Gastroesophageal sphincter (tissue), 3 donors: ENCODE results near the gene CEMIP2.

ENCODE experiments used
- EP300 ChIP-seq: sonication (generic); formaldehyde crosslinking; IDR thresholded peaks from one replicate; pipeline ENCODE4 v1.6.1; 2017; ENCODE audit warnings: antibody characterized with exemption, mild to moderate bottlenecking
- POLR2A ChIP-seq, 2 donors: fragments of 450-650 bp; IDR thresholded peaks; one replicate each; pipeline ENCODE4 v1.6.1; 2017; ENCODE audit warnings: antibody characterized with exemption in 2 of 2, mild to moderate bottlenecking in 2 of 2, moderate library complexity in 1 of 2
- POLR2AphosphoS5 ChIP-seq: sonication (generic); formaldehyde crosslinking; IDR thresholded peaks from one replicate; pipeline ENCODE4 v1.6.1; 2017; ENCODE audit warnings: antibody characterized with exemption
- TF ChIP-seq, protein P1 (sequence below), 4 experiments: fragments of 200-600 bp in 2 of 4; fragments of 450-650 bp in 2 of 4; sonication (generic) in 1 of 4; IDR thresholded peaks; one replicate each; pipeline ENCODE4 v1.5.1; 2017 to 2019; ENCODE audit warnings: antibody characterized with exemption in 4 of 4, mild to moderate bottlenecking in 2 of 4, moderate library complexity in 2 of 4

- TF ChIP-seq POLR2AphosphoS5 (no peak), POLR2A (IDR thresholded peaks at IDR 0.05) (no peak), EP300 (no peak)
- TF ChIP-seq, protein P1, sequence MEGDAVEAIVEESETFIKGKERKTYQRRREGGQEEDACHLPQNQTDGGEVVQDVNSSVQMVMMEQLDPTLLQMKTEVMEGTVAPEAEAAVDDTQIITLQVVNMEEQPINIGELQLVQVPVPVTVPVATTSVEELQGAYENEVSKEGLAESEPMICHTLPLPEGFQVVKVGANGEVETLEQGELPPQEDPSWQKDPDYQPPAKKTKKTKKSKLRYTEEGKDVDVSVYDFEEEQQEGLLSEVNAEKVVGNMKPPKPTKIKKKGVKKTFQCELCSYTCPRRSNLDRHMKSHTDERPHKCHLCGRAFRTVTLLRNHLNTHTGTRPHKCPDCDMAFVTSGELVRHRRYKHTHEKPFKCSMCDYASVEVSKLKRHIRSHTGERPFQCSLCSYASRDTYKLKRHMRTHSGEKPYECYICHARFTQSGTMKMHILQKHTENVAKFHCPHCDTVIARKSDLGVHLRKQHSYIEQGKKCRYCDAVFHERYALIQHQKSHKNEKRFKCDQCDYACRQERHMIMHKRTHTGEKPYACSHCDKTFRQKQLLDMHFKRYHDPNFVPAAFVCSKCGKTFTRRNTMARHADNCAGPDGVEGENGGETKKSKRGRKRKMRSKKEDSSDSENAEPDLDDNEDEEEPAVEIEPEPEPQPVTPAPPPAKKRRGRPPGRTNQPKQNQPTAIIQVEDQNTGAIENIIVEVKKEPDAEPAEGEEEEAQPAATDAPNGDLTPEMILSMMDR (IDR thresholded peaks at IDR 0.05) = no peak
Observed at GRCh38 chr9:71767163-71767775, 1.0 kb downstream of the CEMIP2 start.
